Skeletal muscle cell (primary cell): ENCODE data around the gene FOXO6.
"Not testable (repeated sequence)": the region's sequence is repeated elsewhere in the genome, so short reads cannot be mapped to it uniquely, and the experiment has no call there.

Source experiments
- DNase-seq: peaks from one replicate; pipeline ENCODE4 v3.0.0-alpha.2; 2010; ENCODE audit warnings: low read depth
- H3K4me3 ChIP-seq: 2 replicates; pipeline ENCODE4 v1.5.1; 2011; ENCODE audit warnings: low read depth, mild to moderate bottlenecking, control low read depth, low read length, moderate library complexity

FOXO6 gene

DNA sequence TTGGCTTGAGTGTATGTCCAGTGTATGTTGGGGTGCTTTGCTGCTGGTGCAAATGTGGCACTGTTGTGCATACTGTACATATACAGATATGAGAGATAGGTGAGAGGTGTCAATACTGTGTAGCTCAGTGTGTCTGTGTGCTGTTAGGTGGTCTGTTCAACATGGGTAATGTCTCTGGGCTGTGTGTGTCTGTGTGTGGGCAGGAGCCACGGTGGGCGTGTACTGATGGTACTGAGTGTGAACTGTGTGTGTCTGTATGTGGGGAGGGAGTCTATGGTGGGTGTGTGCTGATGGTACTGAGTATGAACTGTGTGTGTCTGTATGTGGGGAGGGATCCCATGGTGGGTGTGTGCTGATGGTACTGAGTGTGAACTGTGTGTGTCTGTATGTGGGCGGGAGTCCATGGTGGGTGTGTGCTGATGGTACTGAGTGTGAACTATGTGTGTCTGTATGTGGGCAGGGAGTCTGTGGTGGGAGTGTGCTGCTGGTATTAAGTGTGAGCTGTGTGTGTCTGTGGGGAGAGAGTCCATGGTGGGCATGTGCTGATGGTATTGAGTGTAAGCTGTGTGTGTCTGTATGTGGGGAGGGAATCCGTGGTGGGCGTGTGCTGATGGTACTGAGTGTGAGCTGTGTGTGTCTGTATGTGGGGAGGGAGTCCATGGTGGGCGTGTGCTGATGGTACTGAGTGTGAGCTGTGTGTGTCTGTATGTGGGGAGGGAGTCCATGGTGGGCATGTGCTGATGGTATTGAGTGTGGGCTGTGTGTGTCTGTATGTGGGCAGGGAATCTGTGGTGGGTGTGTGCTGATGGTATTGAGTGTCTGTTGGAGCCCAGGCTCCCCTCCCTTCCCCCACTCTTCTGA is 32.2 kb upstream of the FOXO6 start:
- no peak for DNase-seq
- H3K4me3 ChIP-seq: no peak overlapping the region

DNA sequence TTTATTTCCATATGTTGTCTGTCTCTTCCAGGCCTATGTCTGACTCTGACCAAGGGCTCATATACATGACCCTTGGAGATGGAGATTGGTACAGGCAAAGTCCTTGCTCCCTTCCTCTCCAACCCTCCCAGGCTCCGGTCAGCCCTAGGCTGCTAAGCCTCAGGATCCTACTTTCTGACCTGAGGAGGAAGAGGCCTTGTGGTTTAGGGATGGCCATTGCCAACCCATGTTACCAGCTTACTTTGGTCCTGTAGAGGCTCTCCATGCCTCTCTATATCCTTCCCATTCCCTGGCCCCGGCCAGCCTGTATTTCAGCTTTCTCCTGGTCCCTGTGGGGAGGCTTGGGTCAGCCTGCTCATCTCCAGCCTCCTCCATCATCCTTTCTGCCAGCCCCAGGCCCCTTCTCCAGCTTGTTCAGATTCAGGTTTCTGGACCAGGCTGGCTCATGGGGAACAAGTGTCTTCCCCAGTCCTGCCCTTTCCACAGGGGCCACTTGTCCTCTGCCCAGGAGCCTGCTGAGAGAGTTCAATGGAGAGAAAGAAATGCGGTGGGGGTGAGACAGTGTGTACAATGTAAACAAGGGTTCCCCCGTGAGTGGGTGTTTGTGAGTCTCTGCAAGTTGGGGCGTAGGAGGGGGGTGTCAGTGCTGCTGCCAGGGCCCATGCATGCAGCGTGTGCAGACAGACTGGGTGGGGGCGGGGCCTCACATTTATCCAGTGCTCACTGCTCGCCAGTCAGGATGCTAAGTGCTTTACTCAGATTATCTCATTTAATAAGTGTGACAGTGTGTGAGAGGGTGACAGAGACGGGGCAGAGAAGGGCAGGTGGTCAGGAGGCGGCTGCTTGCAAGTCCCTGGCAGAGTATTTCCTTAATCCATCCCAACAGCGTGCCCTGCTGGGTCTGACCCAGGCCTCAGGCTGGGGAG is 31.3 kb upstream of the FOXO6 start:
- no peak overlapping the region for H3K4me3 ChIP-seq
- DNase-seq: no peak

DNA sequence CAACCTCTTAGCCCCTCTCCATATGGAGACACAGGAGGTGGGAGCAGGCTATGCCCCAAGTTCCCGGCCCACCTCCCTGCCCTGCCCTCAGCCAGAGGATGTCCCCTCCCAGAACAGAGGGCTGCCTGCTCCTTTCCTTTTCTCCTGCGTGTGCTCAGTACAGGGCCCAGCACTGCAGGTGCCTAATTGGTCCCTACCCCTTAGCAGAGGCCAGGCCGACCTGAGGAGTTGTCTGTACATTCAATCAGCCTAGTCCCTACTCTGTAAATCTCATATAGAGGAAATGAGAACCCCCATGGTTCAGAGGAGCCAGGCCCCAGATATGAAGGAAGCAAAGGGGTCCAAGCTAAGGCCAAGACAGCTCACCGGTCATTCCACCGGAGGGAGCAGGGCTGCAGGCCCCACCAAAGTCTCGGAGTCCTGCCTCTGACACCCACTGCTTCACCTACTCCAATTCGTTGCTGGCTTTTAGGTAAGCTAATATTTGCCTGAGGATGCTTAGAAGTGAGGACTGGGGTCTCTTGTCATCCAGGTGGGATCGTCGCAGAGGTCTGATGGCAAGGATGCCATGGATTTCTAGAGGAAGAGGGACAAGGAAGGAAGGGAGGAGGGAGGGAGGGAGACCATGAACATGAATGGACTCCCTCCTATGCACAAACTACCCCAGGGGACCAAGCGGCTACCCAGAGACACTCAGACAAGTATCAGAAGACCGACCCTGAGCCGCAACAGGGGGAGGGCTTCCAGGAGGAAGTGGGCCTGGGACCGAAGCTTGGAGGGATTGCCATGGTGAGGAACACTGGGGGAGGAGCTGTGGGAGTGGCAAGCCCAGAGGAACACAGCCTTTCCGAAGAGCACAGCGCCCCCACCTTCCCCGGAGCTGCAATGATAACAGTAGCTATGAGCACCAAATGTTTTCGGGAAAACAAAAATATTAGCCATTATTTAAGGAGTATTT is 30.4 kb upstream of the FOXO6 start:
- no peak for DNase-seq
- no peak overlapping the region for H3K4me3 ChIP-seq

DNA sequence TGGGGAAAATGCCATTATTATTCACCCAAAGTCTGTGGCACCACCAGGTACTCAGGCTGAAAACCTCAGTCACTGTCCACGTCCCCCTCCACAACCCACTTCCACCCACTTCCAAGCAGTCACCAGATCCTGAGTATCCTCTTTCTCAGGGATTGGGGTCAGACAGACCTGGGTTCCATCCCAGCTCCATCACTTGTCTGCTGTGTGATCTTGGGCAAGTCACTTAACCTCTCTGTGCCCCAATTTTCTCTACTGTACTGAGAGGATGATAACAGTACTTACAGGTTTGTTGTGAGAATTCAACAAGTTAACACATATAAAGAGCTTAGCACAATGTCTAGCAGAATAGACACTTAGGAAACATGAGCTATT is 29.7 kb upstream of the FOXO6 start:
- H3K4me3 ChIP-seq: no peak overlapping the region
- no peak for DNase-seq

DNA sequence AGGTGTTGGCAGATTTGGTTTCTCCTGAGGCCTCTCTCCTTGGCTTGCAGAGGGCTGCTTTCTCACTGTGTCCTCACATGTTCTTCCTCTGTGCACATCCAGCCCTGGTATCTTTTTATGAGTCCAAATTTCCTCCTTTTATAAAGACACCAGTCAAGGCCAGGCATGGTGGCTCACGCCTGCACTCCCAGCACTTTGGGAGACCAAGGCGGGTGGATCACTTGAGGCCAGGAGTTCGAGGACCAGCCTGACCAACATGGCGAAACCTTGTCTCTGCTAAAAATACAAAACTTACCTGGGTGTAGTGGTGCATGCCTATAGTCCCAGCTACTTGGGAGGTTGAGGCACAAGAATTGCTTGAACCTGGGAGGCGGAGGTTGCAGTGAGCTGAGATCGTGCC is 29.1 kb upstream of the FOXO6 start:
- not testable (repeated sequence) for H3K4me3 ChIP-seq, DNase-seq

DNA sequence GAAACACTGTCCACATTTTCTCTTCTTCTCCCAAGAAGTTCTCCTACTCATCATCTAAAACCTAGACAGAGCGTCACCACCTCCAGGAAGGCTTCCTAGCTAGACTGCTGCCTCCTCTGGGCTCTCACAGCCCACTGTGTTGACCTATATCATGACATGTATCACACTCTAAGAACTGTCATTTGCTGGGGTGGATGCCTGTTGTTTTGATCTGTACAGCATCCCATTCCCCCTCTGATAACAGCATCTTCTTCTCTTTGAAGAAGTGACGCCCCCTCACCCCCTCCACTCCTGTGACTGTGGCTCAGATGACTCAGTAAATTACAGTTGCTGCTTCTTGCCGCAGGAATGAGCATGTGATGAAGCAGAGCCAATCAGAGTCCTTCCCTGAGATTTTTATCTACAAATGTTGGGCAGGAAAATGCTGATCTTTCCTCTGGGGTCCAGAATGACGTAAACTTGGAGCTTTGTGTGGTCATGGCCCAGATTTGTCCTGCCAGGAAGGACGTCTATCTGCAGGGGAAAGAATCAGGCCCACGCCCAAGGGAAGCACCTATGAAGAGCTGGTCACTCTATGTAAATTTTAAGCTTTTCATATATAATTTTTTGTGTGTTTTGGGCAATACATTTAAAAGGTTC is 28.0 kb upstream of the FOXO6 start:
- no peak for DNase-seq
- H3K4me3 ChIP-seq: no peak overlapping the region

DNA sequence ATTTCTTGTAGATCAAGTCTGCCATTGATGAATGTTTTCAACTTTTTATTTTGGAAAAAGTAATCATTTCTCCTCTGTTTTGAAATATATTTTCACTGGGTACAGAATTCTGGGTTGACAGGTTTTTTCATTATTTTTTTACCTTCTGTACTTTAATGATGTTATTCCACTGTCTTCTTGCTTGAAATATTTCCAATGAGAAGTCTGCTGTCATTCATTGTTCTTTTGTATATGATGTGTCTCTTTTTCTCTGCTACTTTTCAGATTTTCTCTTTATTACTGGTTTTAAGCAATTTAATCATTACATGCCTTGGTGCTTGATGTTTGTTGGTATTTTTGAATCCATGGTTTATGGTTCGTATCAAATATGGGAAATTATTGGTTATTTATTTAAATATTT is 22.4 kb upstream of the FOXO6 start:
- no peak for DNase-seq
- H3K4me3 ChIP-seq: no peak overlapping the region

DNA sequence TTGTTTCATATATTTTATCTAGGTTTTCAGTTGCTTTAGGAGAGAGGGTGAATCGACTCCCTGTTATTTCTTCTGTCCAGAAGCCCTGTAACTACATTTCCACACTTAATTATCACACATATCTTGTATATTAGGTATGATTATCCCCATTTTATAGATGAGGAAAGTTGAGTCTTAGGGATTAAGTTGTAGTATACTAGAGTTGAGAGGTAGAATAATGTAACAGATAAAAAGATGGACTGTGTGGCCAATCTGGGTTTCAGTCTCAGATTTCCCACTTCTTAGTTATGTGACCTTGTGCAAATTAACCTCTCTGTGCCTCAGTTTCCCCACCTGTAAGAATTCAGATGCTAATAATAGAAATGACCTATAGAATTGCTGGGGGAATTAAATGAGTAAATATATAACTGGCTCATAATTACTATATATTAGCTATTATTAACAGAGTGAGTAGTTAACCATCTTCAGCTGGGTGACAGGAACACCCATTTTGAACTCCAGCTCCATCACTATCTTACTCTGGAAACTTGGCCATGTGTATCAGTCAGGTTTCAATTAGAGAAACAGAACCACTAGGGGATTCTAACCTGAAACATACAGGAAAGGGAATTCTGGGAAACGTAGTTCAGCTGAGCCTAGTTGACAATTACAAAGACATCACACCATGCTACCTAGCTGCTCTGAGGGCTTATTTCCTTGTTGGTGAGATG is 20.4 kb upstream of the FOXO6 start:
- DNase-seq: no peak
- no peak overlapping the region for H3K4me3 ChIP-seq

DNA sequence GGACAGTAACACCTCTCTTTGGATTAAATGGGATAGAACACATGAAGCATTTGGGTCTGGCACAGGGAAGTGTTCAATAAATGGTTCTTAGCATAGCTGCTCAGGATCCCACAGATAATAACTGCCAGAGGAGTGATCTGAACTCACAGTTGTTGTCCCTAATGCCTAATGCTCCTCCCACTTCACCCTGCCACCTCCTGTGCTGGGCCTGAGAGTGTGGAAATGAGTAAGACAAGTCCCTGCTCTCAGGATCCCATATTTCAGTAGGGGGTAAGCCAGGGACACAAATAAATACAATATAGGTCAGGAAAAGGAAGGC is 19.9 kb upstream of the FOXO6 start:
- H3K4me3 ChIP-seq: no peak overlapping the region
- no peak for DNase-seq

DNA sequence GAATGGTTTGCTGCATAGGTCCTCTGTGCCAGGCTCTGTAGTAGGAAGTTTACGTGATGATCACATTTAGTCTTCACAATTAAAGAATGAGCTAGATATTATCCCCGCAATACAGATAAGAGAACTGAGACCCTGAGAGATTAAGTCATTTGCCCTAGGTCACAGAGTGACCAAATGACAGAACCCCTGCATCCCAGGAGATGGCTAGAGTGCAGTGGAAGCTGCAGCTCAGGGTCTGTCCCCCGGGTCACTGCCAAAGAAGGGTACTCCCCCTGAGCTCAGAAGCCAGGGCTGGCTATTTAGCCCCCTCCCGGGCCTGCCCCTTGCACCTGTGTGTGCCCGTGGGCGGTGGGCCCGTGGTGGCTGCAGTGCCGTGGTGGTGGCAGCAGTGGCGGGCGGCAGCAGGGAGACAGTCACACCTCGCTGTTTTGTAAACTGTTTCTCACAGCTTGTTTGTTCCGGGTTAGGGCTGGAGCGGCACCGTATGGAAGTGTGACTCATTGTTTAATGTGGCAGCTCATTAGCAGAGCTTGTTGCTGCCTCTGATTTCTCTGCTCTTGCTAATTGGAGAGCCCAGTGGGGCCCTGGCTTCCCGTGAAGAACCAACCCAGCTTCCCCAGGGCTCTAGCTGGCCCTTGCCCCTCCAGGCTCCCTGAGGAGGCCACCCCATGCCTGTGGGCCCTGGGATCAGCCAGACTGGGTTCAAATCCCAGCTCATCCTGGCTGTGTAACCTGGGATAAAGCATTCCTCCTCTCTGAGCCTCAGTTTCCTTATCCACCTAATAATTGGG is 19.3 kb upstream of the FOXO6 start:
- H3K4me3 ChIP-seq: no peak overlapping the region
- DNase-seq: no peak

DNA sequence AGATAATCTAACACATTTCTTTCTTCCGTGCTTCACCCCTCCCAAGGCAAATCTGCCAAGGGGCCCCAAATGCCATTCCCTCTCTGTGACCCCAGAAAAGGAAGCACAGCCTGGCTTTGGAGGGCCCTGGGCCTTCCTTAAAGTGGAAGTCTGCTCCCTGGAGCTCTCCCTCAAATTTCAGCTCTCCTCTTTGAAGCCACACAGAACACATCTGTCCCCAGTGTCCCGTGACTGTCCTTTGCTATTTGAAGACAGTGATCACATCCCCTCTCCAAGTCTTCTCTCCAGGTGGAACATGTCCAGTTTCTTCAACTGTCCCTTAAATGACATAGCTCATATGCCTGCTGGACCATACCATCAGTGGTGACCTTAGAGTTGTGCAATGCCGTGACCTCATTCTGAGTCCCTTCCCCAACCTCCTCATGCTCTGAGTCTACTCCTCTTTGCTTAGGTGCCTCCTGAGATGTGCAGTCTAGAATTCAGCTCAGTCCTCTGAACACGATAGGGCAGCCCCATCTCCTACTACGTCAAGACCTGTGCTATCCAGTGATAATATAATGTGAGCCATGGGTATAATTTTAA is 18.4 kb upstream of the FOXO6 start:
- no peak overlapping the region for H3K4me3 ChIP-seq
- DNase-seq: no peak

DNA sequence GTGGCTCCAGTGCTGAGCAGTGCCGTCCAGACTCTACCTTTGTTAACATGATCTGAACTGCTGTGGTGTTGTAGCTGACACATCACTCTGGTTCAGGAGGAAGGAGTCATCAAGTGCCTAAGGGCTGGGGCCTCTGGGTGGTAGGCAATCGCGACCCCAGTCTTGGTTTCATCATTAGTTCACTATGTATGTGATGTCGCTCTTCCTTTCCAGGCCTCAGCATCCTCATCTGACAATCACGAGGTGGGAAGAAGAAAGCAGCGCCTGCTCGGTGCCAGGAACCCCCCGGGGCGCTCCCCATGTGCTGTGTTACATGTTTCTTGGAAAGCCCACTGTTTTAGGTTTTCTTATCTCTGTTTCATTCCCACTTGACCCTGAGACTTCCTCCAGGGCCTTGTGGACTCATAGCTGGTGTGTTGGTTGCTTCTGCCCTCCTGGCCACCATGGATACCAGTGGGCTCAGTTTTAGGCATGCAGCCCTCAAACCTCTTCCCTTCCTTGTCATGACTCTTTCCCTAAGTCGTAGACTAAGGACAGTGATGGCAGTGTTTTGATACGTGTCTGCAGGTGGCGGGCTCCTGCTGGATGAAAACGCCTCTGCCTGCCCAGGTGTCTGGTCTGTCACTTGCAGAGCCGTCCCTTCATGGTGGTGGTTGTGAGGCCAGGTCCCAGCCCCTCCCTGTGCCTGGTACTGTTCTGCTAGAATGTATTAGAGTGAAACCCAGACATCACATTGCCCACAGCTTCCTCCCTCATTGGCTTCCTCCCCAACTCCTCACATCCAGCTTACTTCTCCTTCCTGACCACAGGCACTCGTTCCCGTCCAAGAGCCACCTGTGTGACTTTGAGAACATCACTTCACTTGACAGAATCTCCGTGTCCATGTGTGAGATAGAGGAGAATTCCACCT is 17.2 kb upstream of the FOXO6 start:
- H3K4me3 ChIP-seq: no peak overlapping the region
- DNase-seq: no peak

DNA sequence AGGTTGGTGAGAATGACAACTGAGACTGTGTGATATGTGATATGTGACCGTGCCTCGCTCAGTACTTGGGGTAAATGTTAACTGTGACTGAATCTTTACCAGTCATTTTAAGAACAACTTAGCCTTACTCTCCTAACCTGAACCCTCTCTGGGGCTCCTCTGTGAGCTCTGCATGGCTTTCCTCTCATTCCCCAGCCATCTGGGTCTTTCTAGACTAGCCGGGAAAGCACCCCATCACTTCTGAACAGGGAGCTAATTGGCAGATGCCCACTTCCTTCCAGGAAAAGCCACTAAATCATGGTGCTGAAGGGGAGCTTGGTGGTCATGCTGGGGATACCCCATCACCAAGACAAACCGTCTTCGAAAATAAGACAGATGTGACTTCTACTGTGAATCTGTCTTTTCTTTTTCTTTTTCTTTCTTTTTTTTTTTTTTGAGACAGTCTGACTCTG is 16.5 kb upstream of the FOXO6 start:
- no peak for DNase-seq
- no peak overlapping the region for H3K4me3 ChIP-seq

DNA sequence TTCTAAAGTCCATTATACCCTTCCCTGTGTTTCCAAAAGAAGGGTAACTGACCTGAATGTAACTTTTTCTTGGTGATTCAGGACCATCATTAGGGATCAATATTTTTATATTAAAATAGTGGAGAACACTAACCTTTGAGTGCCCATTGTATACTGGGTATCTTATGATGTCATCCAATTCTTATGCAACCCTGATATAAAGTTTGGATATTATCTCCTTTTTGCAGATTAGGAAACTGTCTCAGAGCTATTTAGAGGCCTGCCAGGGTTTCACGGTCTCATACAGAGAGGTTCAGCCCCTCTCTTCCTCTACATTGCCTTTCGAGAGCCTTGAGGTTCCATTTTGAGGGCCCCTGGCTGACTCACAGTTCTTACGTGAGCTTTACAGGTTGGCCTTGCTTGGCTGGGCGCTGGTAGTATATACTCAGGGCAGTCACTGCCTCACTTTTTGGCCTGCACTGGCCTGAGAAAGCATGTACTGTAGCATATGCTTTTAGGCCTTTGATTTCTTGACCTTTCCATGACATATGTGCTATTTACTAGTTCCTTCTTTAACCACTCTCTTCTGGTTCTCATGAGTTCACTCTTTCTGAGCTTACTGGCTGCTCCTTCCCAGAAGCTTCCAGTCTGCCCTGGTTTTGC is 15.7 kb upstream of the FOXO6 start:
- no peak overlapping the region for H3K4me3 ChIP-seq
- no peak for DNase-seq

DNA sequence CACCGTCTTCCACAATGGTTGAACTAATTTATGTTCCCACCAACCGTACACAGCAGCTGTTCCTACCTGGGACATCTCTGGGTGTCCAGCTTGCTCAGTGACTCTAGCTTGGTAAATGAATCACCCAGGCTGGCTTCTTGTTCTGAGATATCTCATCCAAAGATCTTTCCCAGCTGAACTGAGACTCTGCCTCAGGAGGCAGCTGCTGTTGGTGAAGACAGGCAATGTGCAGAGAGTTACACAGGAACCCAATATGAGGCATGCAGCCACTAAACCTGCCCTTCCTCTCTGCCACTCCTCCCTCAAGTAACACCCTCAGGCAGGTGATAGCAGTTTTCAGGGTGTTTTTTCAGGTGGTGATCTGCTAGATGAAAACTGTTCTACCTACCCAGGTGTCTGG is 14.0 kb upstream of the FOXO6 start:
- no peak overlapping the region for H3K4me3 ChIP-seq
- no peak for DNase-seq

DNA sequence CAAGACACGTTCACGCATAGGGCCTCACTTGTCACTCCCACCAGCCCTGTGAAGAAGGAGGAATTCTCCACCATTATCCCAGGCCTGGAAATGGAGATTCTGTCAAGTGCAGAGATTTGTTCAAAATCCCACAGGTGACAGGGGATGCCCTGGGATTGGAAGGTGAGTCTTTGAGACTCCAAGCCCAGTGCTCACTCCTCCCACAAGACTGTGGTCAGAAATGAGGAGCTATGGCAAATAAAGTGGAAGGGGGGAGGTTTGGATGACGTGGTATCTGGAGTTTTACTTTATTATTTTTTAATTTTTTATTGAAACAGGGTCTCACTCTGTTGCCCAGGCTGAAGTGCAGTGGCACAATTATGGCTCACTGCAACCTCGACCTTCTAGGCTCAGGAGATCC is 12.8 kb upstream of the FOXO6 start:
- no peak for DNase-seq
- H3K4me3 ChIP-seq: no peak overlapping the region
